Measurements from ENCODE around the gene GABRB2. TPM values are rescaled to one million over a fixed set of nuclear protein-coding genes. Genes with fewer than 3 reads are reported as not detected.

The GABRB2 gene
- total and polyA plus RNA-seq, 2 experiments from 2014 or later = 0.11 to 0.94 TPM

GRCh38 chr5:161420521-161420920 is 126.0 kb downstream of the GABRB2 start:
- Mint-ChIP-seq H3K27ac (0 out of 2 replicates have a peak overlapping the region, but pooled peaks have one; percentile 2), H3K36me3 (ENCODE audit: low read depth) (no peaks in the 10 kb centered on the region), H3K4me1 (peaks cover 11% of the 10 kb centered on the region), H3K9me3 (no peaks in the 10 kb centered on the region), H3K4me3 (no peak overlapping the region), H3K27me3 (ENCODE audit: insufficient read depth, low read depth, poor library complexity) (peaks cover 3% of the 10 kb centered on the region)
- no peaks in the 10 kb centered on the region for H3K79me2 ChIP-seq (replicated peaks; ENCODE audit: insufficient read depth)
- no peak overlapping the region for H3K4me3 ChIP-seq
- DNase-seq (ENCODE audit: low spot score) (no peak), ATAC-seq (no peak)
- no peaks in the 10 kb centered on the region for H3K36me3 ChIP-seq (ENCODE audit: insufficient read depth)
- TF ChIP-seq JUNB (IDR thresholded peaks at IDR 0.05; ENCODE audit: unreplicated experiment) = no peak
- peak overlapping the region; percentile 28; the same call in 1 of the 2 replicates for H2AFZ ChIP-seq
- H4K20me1 ChIP-seq (replicated peaks; ENCODE audit: insufficient read depth) = no peaks in the 10 kb centered on the region
- no peaks in the 10 kb centered on the region for H3K9me2 ChIP-seq (ENCODE audit: insufficient read depth)
- no peak overlapping the region for H3K4me2 ChIP-seq
- H3F3A ChIP-seq (replicated peaks; ENCODE audit: low read depth) = no peaks in the 10 kb centered on the region
- no peaks in the 10 kb centered on the region for H3K4me1 ChIP-seq (ENCODE audit: insufficient read depth)
- H3K27me3 ChIP-seq (ENCODE audit: insufficient read depth) = no peaks in the 10 kb centered on the region
- H3K27ac ChIP-seq (ENCODE audit: low read depth) = no peak overlapping the region

- H3F3A ChIP-seq (replicated peaks; ENCODE audit: low read depth) = no peaks in the 10 kb centered on the region
- H4K20me1 ChIP-seq (replicated peaks; ENCODE audit: insufficient read depth) = no peaks in the 10 kb centered on the region
- Mint-ChIP-seq H3K4me3 (no peak overlapping the region), H3K4me1 (no peaks in the 10 kb centered on the region), H3K9me3 (no peaks in the 10 kb centered on the region), H3K27ac (no peak overlapping the region), H3K36me3 (ENCODE audit: low read depth) (no peaks in the 10 kb centered on the region), H3K27me3 (ENCODE audit: insufficient read depth, low read depth, poor library complexity) (peaks cover 2% of the 10 kb centered on the region)
- H3K4me3 ChIP-seq = no peak overlapping the region
- H3K79me2 ChIP-seq (replicated peaks; ENCODE audit: insufficient read depth) = no peaks in the 10 kb centered on the region
- no peak overlapping the region for H2AFZ ChIP-seq
- H3K4me2 ChIP-seq = no peak overlapping the region
- H3K36me3 ChIP-seq (ENCODE audit: insufficient read depth) = no peaks in the 10 kb centered on the region
- no peaks in the 10 kb centered on the region for H3K9me2 ChIP-seq (ENCODE audit: insufficient read depth)
- H3K4me1 ChIP-seq (ENCODE audit: insufficient read depth) = no peaks in the 10 kb centered on the region
- no peak for ATAC-seq
- no peak overlapping the region for H3K27ac ChIP-seq (ENCODE audit: low read depth)
- H3K27me3 ChIP-seq (ENCODE audit: insufficient read depth) = no peaks in the 10 kb centered on the region
- DNase-seq (ENCODE audit: low spot score) = no peak
- no peak for TF ChIP-seq ETS1 (IDR thresholded peaks at IDR 0.05)
- no peak for TF ChIP-seq EZH2 (IDR thresholded peaks at IDR 0.05; ENCODE audit: low read depth, unreplicated experiment)
- TF ChIP-seq REST (IDR thresholded peaks at IDR 0.05; ENCODE audit: unreplicated experiment) = no peak
- TF ChIP-seq EZH2phosphoT487 (IDR thresholded peaks at IDR 0.05; ENCODE audit: unreplicated experiment) = no peak
- no peak for TF ChIP-seq JUNB (IDR thresholded peaks at IDR 0.05; ENCODE audit: unreplicated experiment)
- no peak for TF ChIP-seq ZNF331 (CRISPR knock-in tag; IDR thresholded peaks at IDR 0.05; ENCODE audit: low read depth)
- no peak for TF ChIP-seq POLR2AphosphoS5 (IDR thresholded peaks at IDR 0.05; ENCODE audit: low read depth)
- TF ChIP-seq CTCF (conservative IDR thresholded peaks at IDR 0.05; ENCODE audit: low read depth in 2 of 2) = no peak
- TF ChIP-seq ZNF114 (CRISPR knock-in tag; IDR thresholded peaks at IDR 0.05) = no peak
- no peak for TF ChIP-seq CREB1 (CRISPR knock-in tag; IDR thresholded peaks at IDR 0.05; ENCODE audit: low read depth)
Measured at GRCh38 chr5:161414896-161415295, 131.6 kb downstream of the GABRB2 start.

Data from GM23338 (cell line).